Heart left ventricle (tissue), 13 donors: ENCODE measurements around the gene CASP9.

ENCODE experiments used
- CTCF ChIP-seq, 12 donors: fragments of 200-600 bp; sonication (generic) in 4 of 12; IDR thresholded peaks; one replicate each; pipeline versions ENCODE4 v1.5.0 to v1.8.0; 2018 to 2022; ENCODE audit warnings: antibody characterized with exemption in 12 of 12, mild to moderate bottlenecking in 5 of 12
- POLR2A ChIP-seq, 2 donors: fragments of 450-650 bp; IDR thresholded peaks; one replicate each; pipeline ENCODE4 v1.6.1; 2017; ENCODE audit warnings: antibody characterized with exemption in 2 of 2, mild to moderate bottlenecking in 2 of 2, moderate library complexity in 2 of 2
- donor health status: ischemic (EF 13 %, LVEDD 7.1; RV severe dilation, severe dysfunction).
- donor health status: DM: no; HTN: yes; CAD: no.
- donor health status: DM: no; HTN: no; CAD: no.
- donor health status: ischemic (EF 25% LVEDD 6.9; RV normal size, moderate dysfunction).
- donor health status: ischemic (EF 25% LVEDD 5.7; RV mildly dilated, moderate dysfunction).
- donor health status: ischemic (EF 35%, LVEDD 5.7; RV mildly dilated, moderate dysfunction).
- donor health status: nonischemic (EF 11% LVEDD 7.7; RV severe dilation, severe dysfunction).
- donor health status: DM: yes; HTN: yes; CAD: no.
- donor health status: PGD.
- donor health status: ischemic (EF 29% LVEDD 5.4; RV normal size, mild dysfunction).
- donor health status: nonischemic (EF 23%, LVEDD 6.1; RV moderate dilation, normal function).

GRCh38 chr1:15506831-15507230 lies 17.2 kb downstream of the CASP9 start:
- no peak for TF ChIP-seq CTCF (IDR thresholded peaks at IDR 0.05)
- no peak for TF ChIP-seq POLR2A (IDR thresholded peaks at IDR 0.05)
